K562 (cell line): ENCODE data around the gene ZNF598. TPM values are rescaled to one million over a fixed set of nuclear protein-coding genes. Genes with fewer than 3 reads are reported as not detected.

Source experiments
- ATAC-seq: fragments of 200-7000 bp; cut with Tn5 transposase; 3 replicates; pipeline ENCODE4 v1.9.1; 2020; ENCODE audit warnings: moderate library complexity
- BruUV-seq: library from RNA; stranded (reverse); fragments of 400-500 nt; replicated peaks from 2 replicates; lab custom pipeline; 2021; lab: Mats Ljungman, UMichigan
- CTCF ChIA-PET: fragments of 300-600 bp; formaldehyde crosslinking; extraction: SDS; loops from one replicate; lab custom pipeline; 2021; ENCODE audit warnings: low intra/inter-chr PET ratio; lab: Yijun Ruan, JAX
- POLR2A ChIA-PET: fragments of 300-600, 350-650 bp; sonication (Branson Sonifier 250); formaldehyde crosslinking; extraction: SDS; loops from one replicate; lab custom pipeline; 2021; ENCODE audit warnings: antibody characterized with exemption, inconsistent platforms; lab: Yijun Ruan, JAX
- DNase-seq, 4 experiments: peaks; one replicate each; pipeline versions ENCODE4 v3.0.0 to v3.0.0-alpha.2; 2011 to 2018; ENCODE audit warnings: low spot score in 3 of 4, mixed read lengths in 3 of 4; ENCODE audit errors: extremely low read depth in 1 of 4
- FAIRE-seq: peaks from 2 replicates; lab custom pipeline; 2011; peaks lifted over from hg19 to GRCh38; lab: Jason Lieb, UNC
- H2AFZ ChIP-seq: 2 replicates; pipeline ENCODE4 v1.6.0; 2011; ENCODE audit warnings: low read depth, low read length, control low read depth, inconsistent platforms
- H3K27ac ChIP-seq: fragments of 200-600 bp; 3 replicates; pipeline ENCODE4 v1.8.0; 2011; ENCODE audit warnings: low read depth, mild to moderate bottlenecking, control low read depth, inconsistent platforms, low read length, moderate library complexity, mixed read lengths; ENCODE audit errors: extremely low read depth
- H3K27me3 ChIP-seq, 2 experiments: fragments of 300-600 bp in 1 of 2; 2 replicates in 1 of 2; 3 replicates in 1 of 2; pipeline versions ENCODE4 v1.6.0 to v1.8.0; 2011; ENCODE audit warnings: inconsistent platforms in 2 of 2, low read length in 2 of 2, mild to moderate bottlenecking in 1 of 2, mixed read lengths in 1 of 2, moderate library complexity in 1 of 2; ENCODE audit not compliant: control insufficient read depth in 2 of 2, insufficient read depth in 2 of 2
- H3K36me3 ChIP-seq: fragments of 300-600 bp; 3 replicates; pipeline ENCODE4 v1.8.0; 2011; ENCODE audit warnings: mild to moderate bottlenecking, low read length, inconsistent platforms; ENCODE audit not compliant: control insufficient read depth, insufficient read depth
- H3K4me1 ChIP-seq, 2 experiments: fragments of 200-600 bp in 1 of 2; replicated peaks in 1 of 2; 2 replicates in 1 of 2; 3 replicates in 1 of 2; pipeline versions ENCODE4 v1.5.1 to v1.8.0; 2011; ENCODE audit warnings: inconsistent platforms in 2 of 2, low read length in 2 of 2, mild to moderate bottlenecking in 1 of 2, mixed read lengths in 1 of 2, moderate library complexity in 1 of 2; ENCODE audit not compliant: control insufficient read depth in 2 of 2, insufficient read depth in 2 of 2
- H3K4me2 ChIP-seq: 2 replicates; pipeline ENCODE4 v1.6.1; 2011; ENCODE audit warnings: low read length, control low read depth, inconsistent platforms, mixed read lengths; ENCODE audit not compliant: insufficient read depth
- H3K4me3 ChIP-seq: fragments of 200-600 bp; sonication (generic), shearing (Covaris generic); 2 replicates; pipeline ENCODE4 v1.5.1; 2016; ENCODE audit warnings: control low read depth, inconsistent platforms
- H3K79me2 ChIP-seq: fragments of 200-600 bp; 3 replicates; pipeline ENCODE4 v1.8.0; 2011; ENCODE audit warnings: low read length, inconsistent platforms; ENCODE audit not compliant: control insufficient read depth, insufficient read depth
- H3K9ac ChIP-seq, 2 experiments: 2 replicates each; pipeline versions ENCODE4 v1.6.0 to v1.6.1; 2011; ENCODE audit warnings: low read depth in 2 of 2, low read length in 2 of 2, control low read depth in 1 of 2, inconsistent platforms in 1 of 2, mild to moderate bottlenecking in 1 of 2, mixed read lengths in 1 of 2; ENCODE audit not compliant: insufficient read depth in 1 of 2
- H3K9me1 ChIP-seq: one replicate; pipeline ENCODE4 v1.6.0; 2011; ENCODE audit warnings: inconsistent platforms, mild to moderate bottlenecking, low read length, moderate library complexity; ENCODE audit not compliant: control insufficient read depth, insufficient read depth
- H3K9me3 ChIP-seq: replicated peaks from 2 replicates; pipeline ENCODE4 v1.5.1; 2011; ENCODE audit warnings: low read depth, low read length, inconsistent platforms; ENCODE audit not compliant: control insufficient read depth, insufficient read depth
- H4K20me1 ChIP-seq: replicated peaks from 2 replicates; pipeline ENCODE4 v1.6.1; 2011; ENCODE audit warnings: low read length, inconsistent platforms, mixed read lengths; ENCODE audit not compliant: control insufficient read depth, insufficient read depth
- ETV6 ChIP-seq, 3 experiments: fragments of 150-350 bp in 1 of 3; sonication (generic) in 1 of 3; formaldehyde crosslinking in 1 of 3; IDR thresholded peaks; 2 replicates each; pipeline versions ENCODE4 v1.6.1 to v1.8.0; 2014 to 2022; ENCODE audit warnings: borderline replicate concordance in 2 of 3, low read depth in 2 of 3, antibody characterized with exemption in 1 of 3, low read length in 1 of 3, mild to moderate bottlenecking in 1 of 3, missing genetic modification reagents in 1 of 3
- POLR2G ChIP-seq: fragments of 200-400 bp; formaldehyde crosslinking; IDR thresholded peaks from 2 replicates; pipeline ENCODE4 v1.6.1; 2017; ENCODE audit warnings: low read depth, mild to moderate bottlenecking, antibody characterized with exemption, low read length, moderate library complexity
- ZNF384 ChIP-seq: IDR thresholded peaks from 2 replicates; pipeline ENCODE4 v1.6.1; 2012; ENCODE audit warnings: low read depth, low read length, improper control_type of control experiment
- WGBS: fragments of 100-300 bp; shearing (Covaris generic); methylation state at CpG from one replicate; pipeline ENCODE4 v1.1.6; 2016; ENCODE audit warnings: low coverage, mixed read lengths; ENCODE audit not compliant: insufficient coverage; ENCODE audit errors: missing lambda C conversion rate; 5-methylcytosine and 5-hydroxymethylcytosine counted together
- in situ Hi-C: fragments of 300-500 bp; cut with MboI; formaldehyde crosslinking; loops from 4 replicates; pipeline ENCODE4 v1.15.0; 2018; ENCODE audit warnings: inconsistent platforms, mixed read lengths
- intact Hi-C: fragments of 100-400 bp; cut with micrococcal nuclease; formaldehyde crosslinking; loops from 2 replicates; pipeline ENCODE4 v1.14.2; 2022
- polyA plus RNA-seq, 8 experiments: library from polyadenylated mRNA; depleted of rRNA in 4 of 8; stranded (reverse) in 5 of 8; unstranded in 3 of 8; fragments of >200 nt; fragmentation: Nextera tagmentation in 2 of 8; fragmentation: Illumina TruSeq in 1 of 8; extraction: Ambion mirVana in 2 of 8; extraction: Trizol in 1 of 8; gene quantifications; 2 replicates each; pipeline versions ENCODE4 v1.2.1 to v1.2.3, GENCODE V29; 2011 to 2014; ENCODE audit warnings: inconsistent platforms in 1 of 8, missing spikeins in 1 of 8
- total RNA-seq, 7 experiments: library from RNA; depleted of rRNA in 6 of 7; stranded (reverse); fragments of >200 nt in 6 of 7; fragmentation: Illumina TruSeq in 2 of 7; extraction: Trizol in 2 of 7; gene quantifications; 2 replicates each; pipeline versions ENCODE4 v1.2.1 to v1.2.3, GENCODE V29; 2011 to 2021; ENCODE audit warnings: low replicate concordance in 1 of 7

The ZNF598 gene
- total and polyA plus RNA-seq, 9 of the 15 experiments (the other 6 are each of a cell fraction or from before 2014, with no cell fraction given), result 0.11 to 115 (median 29.6) TPM

DNA sequence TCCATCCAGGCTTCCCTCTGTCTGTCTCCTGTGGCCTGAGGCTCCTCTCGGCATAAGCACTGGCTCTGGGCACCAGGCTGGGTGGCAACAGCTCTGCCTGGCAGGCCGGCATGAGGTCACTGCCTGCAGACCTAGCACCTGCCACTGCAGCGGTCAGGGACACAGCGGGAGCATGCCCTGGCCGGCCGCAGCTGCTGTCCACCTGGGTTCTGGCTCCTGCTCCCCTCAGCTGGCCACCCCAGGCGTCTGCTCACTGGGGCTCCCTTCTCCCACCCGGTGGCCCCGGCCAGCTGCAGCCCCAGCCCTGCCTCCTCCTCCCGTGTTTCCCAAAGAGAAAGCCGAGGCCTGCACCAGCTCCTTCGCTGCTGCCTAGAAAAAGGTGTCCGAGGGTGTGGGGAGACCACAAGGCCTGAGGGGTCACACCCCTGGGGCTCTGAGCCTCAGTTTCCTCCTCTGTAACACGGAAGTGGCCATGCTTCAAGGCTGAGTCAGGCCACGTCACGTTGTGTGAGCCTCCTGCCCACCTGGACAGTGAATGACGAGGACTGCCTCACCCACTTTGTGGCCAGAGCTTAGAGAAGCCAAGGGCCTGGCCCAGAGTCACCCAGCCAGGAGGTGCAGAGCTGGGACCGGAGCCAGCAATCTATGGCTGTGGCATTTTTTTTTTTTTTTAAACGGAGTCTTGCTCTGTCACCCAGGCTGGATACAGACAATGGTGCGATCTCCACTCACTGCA, 31.3 kb upstream of the ZNF598 start:
- H3K9me1 ChIP-seq, result no peaks in the 10 kb centered on the region
- no peaks in the 10 kb centered on the region for H3K79me2 ChIP-seq
- H2AFZ ChIP-seq, result no peak overlapping the region
- no peak overlapping the region for H3K4me3 ChIP-seq
- ATAC-seq (no peak), DNase-seq (no peak), FAIRE-seq (peak; percentile 40)
- no peaks in the 10 kb centered on the region for H3K9me3 ChIP-seq
- H3K4me1 ChIP-seq, result peaks cover 5 to 86% of the 10 kb centered on the region in 2 experiments; a peak in 3 of 5 replicates
- no peaks in the 10 kb centered on the region for H4K20me1 ChIP-seq
- no peak overlapping the region for H3K4me2 ChIP-seq
- in situ Hi-C loops, result no loop called here
- whole genome bisulfite sequencing, result 77% methylated on average over 16 of the region's 20 CpGs
- H3K36me3 ChIP-seq, result peaks cover 35% of the 10 kb centered on the region; the same call in 1 of the 3 replicates
- ChIA-PET CTCF (interaction anchor here (1.1 kb wide), 1 partner anchor 100 kb away, joined by 4 read pairs; no protein-coding TSS in a partner anchor), POLR2A (interaction anchor here (0.7 to 1.0 kb wide), 3 partner anchors 11 to 798 kb away, joined by 3 to 4 read pairs (median 3); partner anchors contain the start of gene TRAF7)
- no TSS peak for BruUV-seq
- intact Hi-C loops, result no loop called here
- H3K27ac ChIP-seq, result no peak overlapping the region
- H3K27me3 ChIP-seq, result no peaks in the 10 kb centered on the region
- H3K9ac ChIP-seq, result peak overlapping the region in 1 of 2 experiments; percentile 71; a peak in 2 of 4 replicates
- 0 out of 2 replicates have a peak, but pooled peaks have one; percentile 9 for TF ChIP-seq ZNF384
- no peak for TF ChIP-seq ETV6 (IDR thresholded peaks at IDR 0.05; ENCODE audit: borderline replicate concordance in 1 of 2, low read depth in 2 of 2, low read length in 1 of 2)
- no peak for TF ChIP-seq ETV6 (CRISPR knock-in tag; IDR thresholded peaks at IDR 0.05; ENCODE audit: borderline replicate concordance)
- 0 out of 2 replicates have a peak, but pooled peaks have one; percentile 16 for TF ChIP-seq POLR2G
